IMR-90 (cell line): Measurements from ENCODE around the gene PTH1R. TPM values are rescaled to one million over a fixed set of nuclear protein-coding genes. Genes with fewer than 3 reads are reported as not detected.
A peak's percentile ranks its signal among the peaks of the same experiment; 100 is the strongest.

Source experiments
- ATAC-seq: fragments of 200-7000 bp; cut with Tn5 transposase; 2 replicates; pipeline ENCODE4 v1.9.1; 2020; ENCODE audit warnings: low read depth, mild to moderate bottlenecking, moderate library complexity
- BruUV-seq: library from RNA; stranded (reverse); fragments of 400-500 nt; replicated peaks from 2 replicates; lab custom pipeline; 2021; lab: Mats Ljungman, UMichigan
- CTCF ChIA-PET: fragments of 300-600 bp; formaldehyde crosslinking; extraction: SDS; loops from one replicate; lab custom pipeline; 2021; ENCODE audit warnings: antibody characterized with exemption; lab: Yijun Ruan, JAX
- POLR2A ChIA-PET: fragments of 300-600 bp; sonication (Branson Sonifier 250); formaldehyde crosslinking; loops from one replicate; lab custom pipeline; 2022; ENCODE audit warnings: antibody characterized with exemption; ENCODE audit not compliant: unreplicated experiment; lab: Charles Lee
- DNase-seq: peaks from one replicate; pipeline ENCODE4 v3.0.0; 2013
- H2AFZ ChIP-seq: replicated peaks from 2 replicates; pipeline ENCODE3; 2013; ENCODE audit warnings: low read length, mild to moderate bottlenecking; ENCODE audit not compliant: poor library complexity
- H2AK5ac ChIP-seq: 2 replicates; pipeline ENCODE4 v1.6.1; 2013; ENCODE audit warnings: low read depth, low read length, inconsistent platforms
- H2AK9ac ChIP-seq: replicated peaks from 2 replicates; pipeline ENCODE3; 2013; ENCODE audit warnings: mild to moderate bottlenecking, low read depth, low read length, moderate library complexity; ENCODE audit not compliant: poor library complexity
- H2BK120ac ChIP-seq: 2 replicates; pipeline ENCODE4 v1.6.1; 2013; ENCODE audit warnings: low read depth, low read length, inconsistent platforms
- H2BK15ac ChIP-seq: 3 replicates; pipeline ENCODE4 v1.6.1; 2013; ENCODE audit warnings: low read depth, low read length, inconsistent platforms
- H2BK20ac ChIP-seq: 2 replicates; pipeline ENCODE4 v1.6.1; 2013; ENCODE audit warnings: low read depth, mild to moderate bottlenecking, inconsistent platforms, low read length, moderate library complexity
- H2BK5ac ChIP-seq: 2 replicates; pipeline ENCODE4 v1.6.1; 2013; ENCODE audit warnings: mild to moderate bottlenecking, low read depth, low read length, inconsistent platforms; ENCODE audit not compliant: poor library complexity, severe bottlenecking
- H3K14ac ChIP-seq: replicated peaks from 2 replicates; pipeline ENCODE4 v1.6.1; 2013; ENCODE audit warnings: low read depth, low read length, inconsistent platforms
- H3K18ac ChIP-seq: 2 replicates; pipeline ENCODE4 v1.6.1; 2013; ENCODE audit warnings: low read depth, low read length, control low read depth
- H3K23ac ChIP-seq: 2 replicates; pipeline ENCODE4 v1.6.1; 2013; ENCODE audit warnings: low read depth, low read length, inconsistent platforms
- H3K27ac ChIP-seq: 2 replicates; pipeline ENCODE4 v1.5.1; 2013; ENCODE audit warnings: mild to moderate bottlenecking, control low read depth, low read length; ENCODE audit not compliant: insufficient read depth
- H3K27me3 ChIP-seq: 2 replicates; pipeline ENCODE4 v1.6.1; 2013; ENCODE audit warnings: low read length; ENCODE audit not compliant: control insufficient read depth, insufficient read depth
- H3K36me3 ChIP-seq: 2 replicates; pipeline ENCODE4 v1.6.1; 2013; ENCODE audit warnings: low read length, mixed read lengths; ENCODE audit not compliant: control insufficient read depth, insufficient read depth
- H3K4ac ChIP-seq: 2 replicates; pipeline ENCODE4 v1.6.1; 2013; ENCODE audit warnings: low read depth, low read length, inconsistent platforms
- H3K4me1 ChIP-seq: 2 replicates; pipeline ENCODE4 v1.6.1; 2013; ENCODE audit warnings: low read length, mixed read lengths; ENCODE audit not compliant: control insufficient read depth, insufficient read depth
- H3K4me2 ChIP-seq: 2 replicates; pipeline ENCODE4 v1.6.1; 2013; ENCODE audit warnings: low read depth, mild to moderate bottlenecking, control low read depth, low read length, moderate library complexity
- H3K4me3 ChIP-seq: 2 replicates; pipeline ENCODE4 v1.5.1; 2013; ENCODE audit warnings: low read depth, mild to moderate bottlenecking, control low read depth, low read length, moderate library complexity; ENCODE audit not compliant: insufficient read depth
- H3K56ac ChIP-seq: 2 replicates; pipeline ENCODE4 v1.6.1; 2013; ENCODE audit warnings: low read length, inconsistent platforms; ENCODE audit not compliant: insufficient read depth; ENCODE audit errors: extremely low read depth
- H3K79me1 ChIP-seq, 2 experiments: 2 replicates each; pipeline ENCODE4 v1.6.1; 2013; ENCODE audit warnings: low read length in 2 of 2, inconsistent platforms in 1 of 2, low read depth in 1 of 2
- H3K9ac ChIP-seq: 2 replicates; pipeline ENCODE4 v1.6.1; 2013; ENCODE audit warnings: low read depth, low read length, control low read depth
- H3K9me1 ChIP-seq: 2 replicates; pipeline ENCODE4 v1.6.1; 2013; ENCODE audit warnings: low read length, inconsistent platforms; ENCODE audit not compliant: insufficient read depth
- H3K9me3 ChIP-seq: 2 replicates; pipeline ENCODE4 v1.6.1; 2013; ENCODE audit warnings: low read length; ENCODE audit not compliant: control insufficient read depth, insufficient read depth
- H4K20me1 ChIP-seq: 2 replicates; pipeline ENCODE4 v1.6.1; 2013; ENCODE audit warnings: low read length, inconsistent platforms; ENCODE audit not compliant: insufficient read depth
- H4K5ac ChIP-seq: 2 replicates; pipeline ENCODE4 v1.6.1; 2013; ENCODE audit warnings: mild to moderate bottlenecking, low read depth, low read length, control low read depth
- H4K8ac ChIP-seq, 2 experiments: 2 replicates each; pipeline ENCODE4 v1.6.1; 2013; ENCODE audit warnings: low read depth in 2 of 2, low read length in 2 of 2, control low read depth in 1 of 2, inconsistent platforms in 1 of 2
- H4K91ac ChIP-seq: 2 replicates; pipeline ENCODE4 v1.6.1; 2013; ENCODE audit warnings: low read depth, low read length, inconsistent platforms; ENCODE audit not compliant: insufficient read depth
- BHLHE40 ChIP-seq: fragments of 150-350 bp; IDR thresholded peaks from 2 replicates; pipeline ENCODE4 v1.6.1; 2016; ENCODE audit warnings: mild to moderate bottlenecking, low read depth, low read length
- CEBPB ChIP-seq: IDR thresholded peaks from 2 replicates; pipeline ENCODE4 v1.6.1; 2012; ENCODE audit warnings: low read depth, low read length, improper control_type of control experiment
- CHD1 ChIP-seq: IDR thresholded peaks from 2 replicates; pipeline ENCODE4 v1.6.1; 2012; ENCODE audit warnings: low read depth, low read length, improper control_type of control experiment
- CTCF ChIP-seq: conservative IDR thresholded peaks from 2 replicates; pipeline ENCODE4 v1.5.1; 2012; ENCODE audit warnings: mild to moderate bottlenecking, low read depth, low read length, improper control_type of control experiment
- ELK1 ChIP-seq: fragments of 150-350 bp; IDR thresholded peaks from 2 replicates; pipeline ENCODE4 v1.6.1; 2016; ENCODE audit warnings: low read depth, mild to moderate bottlenecking, low read length, moderate library complexity, borderline replicate concordance
- FOS ChIP-seq: fragments of 150-350 bp; IDR thresholded peaks from 2 replicates; pipeline ENCODE4 v1.6.1; 2016; ENCODE audit warnings: low read depth, low read length
- MAFK ChIP-seq: IDR thresholded peaks from 2 replicates; pipeline ENCODE4 v1.6.1; 2012; ENCODE audit warnings: low read depth, low read length, improper control_type of control experiment
- MAZ ChIP-seq: IDR thresholded peaks from 2 replicates; pipeline ENCODE4 v1.6.1; 2012; ENCODE audit warnings: low read depth, mild to moderate bottlenecking, low read length, improper control_type of control experiment, moderate library complexity, borderline replicate concordance
- MXI1 ChIP-seq: IDR thresholded peaks from 2 replicates; pipeline ENCODE4 v1.6.1; 2012; ENCODE audit warnings: low read depth, mild to moderate bottlenecking, low read length, moderate library complexity, borderline replicate concordance
- NFE2L2 ChIP-seq: fragments of 150-350 bp; IDR thresholded peaks from 2 replicates; pipeline ENCODE4 v1.6.1; 2016; ENCODE audit warnings: low read depth, mild to moderate bottlenecking, low read length
- POLR2A ChIP-seq: IDR thresholded peaks from 2 replicates; pipeline ENCODE4 v1.6.1; 2012; ENCODE audit warnings: mild to moderate bottlenecking, low read depth, low read length
- RAD21 ChIP-seq: IDR thresholded peaks from 2 replicates; pipeline ENCODE4 v1.6.1; 2012; ENCODE audit warnings: low read length, improper control_type of control experiment
- RCOR1 ChIP-seq: IDR thresholded peaks from 2 replicates; pipeline ENCODE4 v1.6.1; 2012; ENCODE audit warnings: mild to moderate bottlenecking, low read length, improper control_type of control experiment; ENCODE audit not compliant: insufficient replicate concordance
- RFX5 ChIP-seq: IDR thresholded peaks from 2 replicates; pipeline ENCODE4 v1.8.0; 2012; ENCODE audit warnings: low read depth, mild to moderate bottlenecking, low read length, moderate library complexity
- SMC3 ChIP-seq: fragments of 150-350 bp; IDR thresholded peaks from 2 replicates; pipeline ENCODE4 v1.6.1; 2016; ENCODE audit warnings: low read depth, mild to moderate bottlenecking, antibody characterized with exemption, low read length, moderate library complexity
- USF2 ChIP-seq: fragments of 150-350 bp; IDR thresholded peaks from 2 replicates; pipeline ENCODE4 v1.6.1; 2017; ENCODE audit warnings: mild to moderate bottlenecking, antibody characterized with exemption, low read length, low read depth
- WGBS, 2 experiments: methylation state at CpG; one replicate each; pipeline versions ENCODE4 v1.1.5 to v1.1.7; 2013; ENCODE audit warnings: missing lambda C conversion rate in 2 of 2; ENCODE audit not compliant: insufficient read length in 1 of 2; ENCODE audit errors: extremely low coverage in 2 of 2; 5-methylcytosine and 5-hydroxymethylcytosine counted together
- dilution Hi-C: fragments of 300-500 bp; cut with HindIII; formaldehyde crosslinking; loops from one replicate; pipeline ENCODE4 v1.14.3; 2018; ENCODE audit warnings: low sequenced_read_pairs; ENCODE audit not compliant: unreplicated experiment
- in situ Hi-C: fragments of 300-500 bp; cut with MboI; formaldehyde crosslinking; loops from 3 replicates; pipeline ENCODE4 v1.14.3; 2019; ENCODE audit warnings: low sequenced_read_pairs, inconsistent platforms, mixed read lengths
- intact Hi-C: fragments of 100-400 bp; cut with micrococcal nuclease; formaldehyde crosslinking; loops from 2 replicates; pipeline ENCODE4 v1.10.0; 2022
- polyA plus RNA-seq, 3 experiments: library from polyadenylated mRNA; depleted of rRNA; stranded (reverse); fragments of >200 nt; gene quantifications; 2 replicates each; pipeline ENCODE4 v1.2.3, GENCODE V29; 2012; ENCODE audit warnings: low replicate concordance in 1 of 3
- total RNA-seq: library from RNA; depleted of rRNA; stranded (reverse); fragments of >200 nt; gene quantifications from 2 replicates; pipeline ENCODE4 v1.2.3, GENCODE V29; 2012

PTH1R gene
- total and polyA plus RNA-seq, 2 of the 4 experiments (the other 2 are of a cell fraction) = 0.15 to 0.18 TPM

GRCh38 chr3:46874430-46874829 lies 3.1 kb upstream of the PTH1R start:
- Histone ChIP-seq H3K4ac (no peak overlapping the region), H3K4me3 (no peak overlapping the region), H3K18ac (no peak overlapping the region), H3K9ac (no peak overlapping the region), H2BK120ac (no peak overlapping the region), H2AK5ac (no peak overlapping the region), H3K4me2 (no peak overlapping the region), H3K14ac (no peak overlapping the region), H3K56ac (no peak overlapping the region), H2BK20ac (no peak overlapping the region), H4K8ac (no peak overlapping the region), H4K20me1 (no peaks in the 10 kb centered on the region), H3K9me1 (0 out of 2 replicates have a peak, but pooled peaks cover 3% of the 10 kb centered on the region), H2AK9ac (no peak overlapping the region), H3K9me3 (no peaks in the 10 kb centered on the region), H2BK5ac (no peak overlapping the region), H2BK15ac (no peak overlapping the region), H3K36me3 (no peaks in the 10 kb centered on the region), H3K23ac (no peak overlapping the region), H3K4me1 (no peaks in the 10 kb centered on the region), H4K5ac (no peak overlapping the region), H2AFZ (peak overlapping the region; percentile 19), H3K79me1 (no peaks in the 10 kb centered on the region), H3K27ac (no peak overlapping the region), H3K27me3 (peaks cover 48% of the 10 kb centered on the region), H4K91ac (no peak overlapping the region)
- ATAC-seq (no peak), DNase-seq (no peak)
- TF ChIP-seq RCOR1 (no peak), ELK1 (no peak), RAD21 (no peak), MXI1 (no peak), RFX5 (no peak), FOS (no peak), MAZ (no peak), USF2 (no peak), BHLHE40 (no peak), CTCF (no peak), POLR2A (no peak), SMC3 (no peak), MAFK (no peak), CEBPB (no peak), NFE2L2 (no peak), CHD1 (no peak)
- in situ Hi-C loops = no loop called here
- POLR2A ChIA-PET = no interaction called here
- CTCF ChIA-PET = interaction anchor here (1.7 kb wide), 1 partner anchor 8 kb away, joined by 6 read pairs; no protein-coding TSS in a partner anchor
- dilution Hi-C loops = no loop called here
- intact Hi-C loops = no loop called here
- WGBS, 2 experiments = no CpG with 5 or more reads among the region's 18 CpGs
- no TSS peak for BruUV-seq
